MCF 10A (cell line): ENCODE data around the gene UNC50. TPM values are rescaled to one million over a fixed set of nuclear protein-coding genes. Genes with fewer than 3 reads are reported as not detected.

Source experiments
- BruUV-seq: library from RNA; stranded (reverse); fragments of 400-500 nt; replicated peaks from 2 replicates; lab custom pipeline; 2021; lab: Mats Ljungman, UMichigan
- CTCF ChIA-PET: fragments of 300-600 bp; sonication (Branson Sonifier 250); formaldehyde crosslinking; extraction: SDS; loops from one replicate; lab custom pipeline; 2021; ENCODE audit warnings: antibody characterized with exemption, inconsistent platforms; lab: Yijun Ruan, JAX
- POLR2A ChIA-PET: fragments of 300-600, 350-650 bp; sonication (Branson Sonifier 250); formaldehyde crosslinking; extraction: SDS; loops from one replicate; lab custom pipeline; 2020; ENCODE audit warnings: antibody characterized with exemption, inconsistent platforms; lab: Yijun Ruan, JAX
- DNase-seq: peaks from one replicate; pipeline ENCODE4 v3.0.0-alpha.2; 2018; ENCODE audit not compliant: unreplicated experiment
- H3K27ac Mint-ChIP-seq: one replicate; pipeline ENCODE4 v1.8.0; 2022; ENCODE audit warnings: mild to moderate bottlenecking, low read depth, mixed read lengths; ENCODE audit not compliant: unreplicated experiment
- H3K27me3 Mint-ChIP-seq: one replicate; pipeline ENCODE4 v1.8.0; 2022; ENCODE audit warnings: mixed read lengths; ENCODE audit not compliant: insufficient read depth, unreplicated experiment
- H3K36me3 Mint-ChIP-seq: one replicate; pipeline ENCODE4 v1.8.0; 2022; ENCODE audit warnings: mild to moderate bottlenecking, moderate library complexity, mixed read lengths; ENCODE audit not compliant: insufficient read depth, unreplicated experiment
- H3K4me1 Mint-ChIP-seq: one replicate; pipeline ENCODE4 v1.8.0; 2022; ENCODE audit warnings: mixed read lengths; ENCODE audit not compliant: insufficient read depth, unreplicated experiment
- H3K4me3 Mint-ChIP-seq: one replicate; pipeline ENCODE4 v1.8.0; 2022; ENCODE audit warnings: mild to moderate bottlenecking, moderate library complexity, mixed read lengths; ENCODE audit not compliant: unreplicated experiment
- H3K9me3 Mint-ChIP-seq: one replicate; pipeline ENCODE4 v1.8.0; 2022; ENCODE audit warnings: mixed read lengths; ENCODE audit not compliant: unreplicated experiment
- intact Hi-C: fragments of 100-400 bp; cut with micrococcal nuclease; formaldehyde crosslinking; loops from 2 replicates; pipeline ENCODE4 v1.14.1; 2022
- total RNA-seq: library from RNA; stranded (reverse); gene quantifications from 2 replicates; pipeline ENCODE4 v1.2.3, GENCODE V29; 2022
- TF ChIP-seq, protein P1 (sequence below): fragments of 200-600 bp; IDR thresholded peaks from one replicate; pipeline ENCODE4 v1.8.0; 2022; ENCODE audit warnings: antibody characterized with exemption, mild to moderate bottlenecking; ENCODE audit not compliant: unreplicated experiment

Gene UNC50
- total RNA-seq, 1 experiment from 2014 or later, result 36.9 TPM

DNA sequence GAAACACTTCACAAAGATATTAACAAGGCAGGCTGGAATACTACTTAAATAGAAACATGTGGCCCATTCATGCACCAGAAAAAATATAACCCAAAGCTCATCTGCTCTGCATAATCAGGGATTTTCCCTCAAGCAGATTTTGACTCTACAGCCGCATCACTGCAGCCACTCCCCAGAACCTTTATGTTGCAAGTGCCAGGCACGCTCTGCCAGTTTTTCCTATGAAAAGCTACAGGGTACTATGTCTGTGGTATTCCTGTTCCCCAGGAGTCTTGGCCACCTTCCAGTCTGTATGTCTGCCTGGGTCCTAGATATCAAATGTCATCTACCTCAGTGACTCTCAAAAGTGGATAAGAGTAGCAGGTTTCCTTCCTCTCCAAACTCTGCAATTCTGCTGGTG is 3.8 kb upstream of the UNC50 start:
- TF ChIP-seq, protein P1, sequence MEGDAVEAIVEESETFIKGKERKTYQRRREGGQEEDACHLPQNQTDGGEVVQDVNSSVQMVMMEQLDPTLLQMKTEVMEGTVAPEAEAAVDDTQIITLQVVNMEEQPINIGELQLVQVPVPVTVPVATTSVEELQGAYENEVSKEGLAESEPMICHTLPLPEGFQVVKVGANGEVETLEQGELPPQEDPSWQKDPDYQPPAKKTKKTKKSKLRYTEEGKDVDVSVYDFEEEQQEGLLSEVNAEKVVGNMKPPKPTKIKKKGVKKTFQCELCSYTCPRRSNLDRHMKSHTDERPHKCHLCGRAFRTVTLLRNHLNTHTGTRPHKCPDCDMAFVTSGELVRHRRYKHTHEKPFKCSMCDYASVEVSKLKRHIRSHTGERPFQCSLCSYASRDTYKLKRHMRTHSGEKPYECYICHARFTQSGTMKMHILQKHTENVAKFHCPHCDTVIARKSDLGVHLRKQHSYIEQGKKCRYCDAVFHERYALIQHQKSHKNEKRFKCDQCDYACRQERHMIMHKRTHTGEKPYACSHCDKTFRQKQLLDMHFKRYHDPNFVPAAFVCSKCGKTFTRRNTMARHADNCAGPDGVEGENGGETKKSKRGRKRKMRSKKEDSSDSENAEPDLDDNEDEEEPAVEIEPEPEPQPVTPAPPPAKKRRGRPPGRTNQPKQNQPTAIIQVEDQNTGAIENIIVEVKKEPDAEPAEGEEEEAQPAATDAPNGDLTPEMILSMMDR, result no peak
- DNase-seq, result peak; percentile 57
- Mint-ChIP-seq H3K27me3 (no peaks in the 10 kb centered on the region), H3K4me3 (no peak overlapping the region), H3K36me3 (peaks cover 73% of the 10 kb centered on the region), H3K27ac (peak overlapping the region; percentile 63), H3K9me3 (no peaks in the 10 kb centered on the region), H3K4me1 (peaks cover 36% of the 10 kb centered on the region)
- CTCF ChIA-PET, result interaction anchor here (0.6 to 0.7 kb wide), 2 partner anchors 139 to 462 kb away, joined by 3 read pairs; no protein-coding TSS in a partner anchor
- POLR2A ChIA-PET, result interaction anchor here (0.9 kb wide), 1 partner anchor 165 kb away, joined by 5 read pairs; no protein-coding TSS in a partner anchor
- intact Hi-C loops, result loop anchor here (5.0 kb wide), 1 partner anchor 37 kb away; no protein-coding TSS in a partner anchor
- BruUV-seq, result no TSS peak

DNA sequence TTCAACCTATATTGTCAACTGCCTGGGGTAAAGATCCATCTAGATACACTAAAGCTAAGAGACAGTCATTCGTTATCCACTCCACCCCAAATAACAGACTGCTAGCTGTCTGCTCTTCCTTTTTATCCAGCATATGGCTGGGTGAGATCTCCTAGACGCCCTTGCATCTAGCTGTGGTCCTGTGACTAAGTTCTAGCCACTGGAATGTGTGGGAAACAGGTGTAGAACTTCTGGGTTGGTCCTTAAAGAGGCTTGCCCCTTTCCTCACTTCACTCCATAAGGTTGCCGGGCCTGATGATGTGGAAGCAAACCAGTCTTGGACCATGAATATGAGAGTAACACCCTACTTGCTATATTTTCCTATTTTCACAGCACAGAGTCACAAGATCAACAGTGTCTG is 3.3 kb upstream of the UNC50 start:
- BruUV-seq, result no TSS peak
- no peak overlapping the region for H3K4me3 Mint-ChIP-seq
- CTCF ChIA-PET, result interaction anchor here (0.6 kb wide), 1 partner anchor 341 kb away, joined by 3 read pairs; no protein-coding TSS in a partner anchor
- no peaks in the 10 kb centered on the region for H3K27me3 Mint-ChIP-seq
- H3K4me1 Mint-ChIP-seq, result peaks cover 35% of the 10 kb centered on the region
- peaks cover 74% of the 10 kb centered on the region for H3K36me3 Mint-ChIP-seq
- DNase-seq, result no peak
- intact Hi-C loops, result no loop called here
- TF ChIP-seq, protein P1, result no peak
- POLR2A ChIA-PET, result interaction anchor here (0.8 to 0.9 kb wide), 2 partner anchors 165 to 193 kb away, joined by 3 to 5 read pairs; no protein-coding TSS in a partner anchor
- H3K27ac Mint-ChIP-seq, result peak overlapping the region; percentile 63
- H3K9me3 Mint-ChIP-seq, result no peaks in the 10 kb centered on the region

DNA sequence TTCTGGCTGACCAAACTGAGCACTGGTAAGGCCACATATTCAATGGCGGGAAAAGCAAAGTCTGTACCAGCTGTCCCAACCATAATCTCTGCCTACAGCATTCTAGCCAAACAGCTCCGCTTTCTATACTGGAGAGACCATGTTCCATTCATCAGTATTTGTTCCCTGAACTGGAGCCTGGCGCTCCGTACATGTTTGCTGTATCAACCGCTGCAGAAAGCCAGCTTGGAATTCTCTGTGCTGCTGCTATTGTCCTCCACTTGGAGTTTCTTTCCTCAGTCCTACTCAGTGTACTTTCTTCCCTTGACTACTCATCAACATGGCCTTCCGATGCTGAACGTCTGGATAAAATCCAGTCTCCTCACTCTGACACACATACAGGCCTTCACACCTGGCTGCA is 2.0 kb upstream of the UNC50 start:
- H3K4me1 Mint-ChIP-seq, result peaks cover 40% of the 10 kb centered on the region
- H3K4me3 Mint-ChIP-seq, result no peak overlapping the region
- CTCF ChIA-PET, result interaction anchor here (0.5 to 1.1 kb wide), 4 partner anchors 46 to 460 kb away, joined by 4 to 6 read pairs (median 4); no protein-coding TSS in a partner anchor
- POLR2A ChIA-PET, result interaction anchor here (0.7 to 1.5 kb wide), 4 partner anchors 8 to 460 kb away, joined by 3 read pairs; no protein-coding TSS in a partner anchor
- TF ChIP-seq, protein P1, result no peak
- H3K36me3 Mint-ChIP-seq, result peaks cover 74% of the 10 kb centered on the region
- H3K27ac Mint-ChIP-seq, result peak overlapping the region; percentile 98
- H3K9me3 Mint-ChIP-seq, result no peaks in the 10 kb centered on the region
- intact Hi-C loops, result no loop called here
- H3K27me3 Mint-ChIP-seq, result no peaks in the 10 kb centered on the region
- no peak for DNase-seq
- BruUV-seq, result no TSS peak

DNA sequence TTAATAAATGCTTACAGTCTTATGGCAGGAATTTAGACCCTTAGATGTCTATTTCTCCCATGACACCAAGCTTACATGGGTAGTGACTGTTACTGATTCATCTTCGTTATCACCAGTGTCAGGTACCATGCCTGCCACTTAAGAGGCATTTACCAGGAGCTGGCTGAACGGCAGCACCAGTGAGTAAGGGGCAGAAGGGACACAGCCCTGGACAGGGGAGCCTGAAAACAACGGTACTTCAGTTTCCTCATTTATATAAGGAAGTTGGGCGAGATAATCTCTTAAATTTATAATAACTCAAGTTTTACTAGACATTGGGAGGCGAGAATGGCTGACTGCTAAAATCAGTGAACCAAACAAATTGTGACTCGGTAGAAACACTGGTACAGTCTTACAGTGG is 1.3 kb upstream of the UNC50 start:
- peak overlapping the region; percentile 93 for H3K4me3 Mint-ChIP-seq
- peaks cover 40% of the 10 kb centered on the region for H3K4me1 Mint-ChIP-seq
- ChIA-PET CTCF (interaction anchor here (0.6 to 1.1 kb wide), 3 partner anchors 38 to 459 kb away, joined by 4 read pairs; no protein-coding TSS in a partner anchor), POLR2A (interaction anchor here (0.7 to 1.5 kb wide), 6 partner anchors 9 to 459 kb away, joined by 3 to 4 read pairs (median 3); no protein-coding TSS in a partner anchor)
- no peak for DNase-seq
- H3K27ac Mint-ChIP-seq, result peak overlapping the region; percentile 98
- no peaks in the 10 kb centered on the region for H3K9me3 Mint-ChIP-seq
- intact Hi-C loops, result no loop called here
- peaks cover 74% of the 10 kb centered on the region for H3K36me3 Mint-ChIP-seq
- TF ChIP-seq, protein P1, result no peak
- BruUV-seq, result no TSS peak
- H3K27me3 Mint-ChIP-seq, result no peaks in the 10 kb centered on the region
